HepG2 (cell line): ENCODE measurements around the gene ADGRL2. TPM values are rescaled to one million over a fixed set of nuclear protein-coding genes. Genes with fewer than 3 reads are reported as not detected.

Source experiments
- AGO1 ChIP-seq: fragments of 200-400 bp; formaldehyde crosslinking; IDR thresholded peaks from 2 replicates; pipeline ENCODE4 v1.6.1; 2017; ENCODE audit warnings: mild to moderate bottlenecking, low read depth, low read length, moderate library complexity; ENCODE audit not compliant: poor library complexity, severe bottlenecking
- FOXK2 ChIP-seq: fragments of 450-650 bp; IDR thresholded peaks from 2 replicates; pipeline ENCODE4 v1.6.1; 2016
- GLI4 ChIP-seq: sonication (generic); formaldehyde crosslinking; IDR thresholded peaks from 2 replicates; pipeline ENCODE4 v1.5.1; 2020; ENCODE audit warnings: missing genetic modification reagents, mild to moderate bottlenecking, moderate library complexity, borderline replicate concordance
- HIVEP1 ChIP-seq: sonication (generic); formaldehyde crosslinking; IDR thresholded peaks from 2 replicates; pipeline ENCODE4 v1.4.0; 2020; ENCODE audit warnings: mild to moderate bottlenecking, missing genetic modification reagents
- HNRNPL ChIP-seq: fragments of 200-400 bp; formaldehyde crosslinking; IDR thresholded peaks from 2 replicates; pipeline ENCODE4 v1.6.1; 2017; ENCODE audit warnings: mild to moderate bottlenecking, low read depth, low read length
- SAFB2 ChIP-seq: sonication (generic); formaldehyde crosslinking; IDR thresholded peaks from 2 replicates; pipeline ENCODE4 v1.5.1; 2020; ENCODE audit warnings: missing genetic modification reagents, low read depth, mild to moderate bottlenecking, borderline replicate concordance
- SALL2 ChIP-seq: sonication (generic); formaldehyde crosslinking; IDR thresholded peaks from 2 replicates; pipeline ENCODE4 v1.8.1; 2023; ENCODE audit warnings: mild to moderate bottlenecking, missing genetic modification reagents, inconsistent platforms
- SETDB1 ChIP-seq: sonication (generic); formaldehyde crosslinking; IDR thresholded peaks from 2 replicates; pipeline ENCODE4 v1.5.1; 2020; ENCODE audit warnings: missing genetic modification reagents, mild to moderate bottlenecking, borderline replicate concordance
- SOX13 ChIP-seq, 3 experiments: fragments of 450-650 bp in 1 of 3; sonication (generic) in 1 of 3; formaldehyde crosslinking in 1 of 3; IDR thresholded peaks in 2 of 3; conservative IDR thresholded peaks in 1 of 3; 2 replicates each; pipeline versions ENCODE4 v1.5.0 to v1.6.1; 2016 to 2020; ENCODE audit warnings: antibody characterized with exemption in 1 of 3, mild to moderate bottlenecking in 1 of 3, missing compliant biosample characterization in 1 of 3, missing genetic modification reagents in 1 of 3, moderate library complexity in 1 of 3
- SP4 ChIP-seq: sonication (generic); formaldehyde crosslinking; IDR thresholded peaks from 2 replicates; pipeline ENCODE4 v1.8.1; 2023; ENCODE audit warnings: mild to moderate bottlenecking, missing genetic modification reagents
- ZMYM2 ChIP-seq: sonication (generic); formaldehyde crosslinking; IDR thresholded peaks from 2 replicates; pipeline ENCODE4 v1.8.0; 2022; ENCODE audit warnings: mild to moderate bottlenecking, missing genetic modification reagents
- ZNF24 ChIP-seq: fragments of 450-650 bp; IDR thresholded peaks from 2 replicates; pipeline ENCODE4 v1.6.1; 2017; ENCODE audit warnings: antibody characterized with exemption, mild to moderate bottlenecking
- ZNF274 ChIP-seq: sonication (generic); formaldehyde crosslinking; IDR thresholded peaks from 2 replicates; pipeline ENCODE4 v1.5.1; 2020; ENCODE audit warnings: mild to moderate bottlenecking, missing genetic modification reagents
- ZNF280B ChIP-seq: sonication (generic); formaldehyde crosslinking; IDR thresholded peaks from 2 replicates; pipeline ENCODE4 v1.5.0; 2020; ENCODE audit warnings: missing genetic modification reagents, mild to moderate bottlenecking, borderline replicate concordance
- ZNF33B ChIP-seq: sonication (generic); formaldehyde crosslinking; IDR thresholded peaks from 2 replicates; pipeline ENCODE4 v1.5.1; 2020; ENCODE audit warnings: mild to moderate bottlenecking, missing genetic modification reagents
- ZNF619 ChIP-seq: sonication (generic); formaldehyde crosslinking; IDR thresholded peaks from 2 replicates; pipeline ENCODE4 v1.4.0; 2020; ENCODE audit warnings: mild to moderate bottlenecking, missing genetic modification reagents
- ZNF776 ChIP-seq: sonication (generic); formaldehyde crosslinking; IDR thresholded peaks from 2 replicates; pipeline ENCODE4 v1.4.0; 2020; ENCODE audit warnings: mild to moderate bottlenecking, missing genetic modification reagents
- ZSCAN31 ChIP-seq: sonication (generic); formaldehyde crosslinking; IDR thresholded peaks from 2 replicates; pipeline ENCODE4 v1.5.0; 2020; ENCODE audit warnings: low read depth, mild to moderate bottlenecking, missing genetic modification reagents
- polyA plus RNA-seq, 8 experiments: library from polyadenylated mRNA; depleted of rRNA in 3 of 8; stranded (reverse) in 7 of 8; unstranded in 1 of 8; fragments of >200 nt; fragmentation: Illumina TruSeq in 4 of 8; extraction: Trizol in 4 of 8; gene quantifications; 2 replicates each; pipeline versions ENCODE4 v1.2.1 to v1.2.3, GENCODE V29; 2011 to 2016; ENCODE audit warnings: low read depth in 4 of 8, missing spikeins in 1 of 8, mixed read lengths in 1 of 8; ENCODE audit not compliant: insufficient read depth in 1 of 8
- total RNA-seq, 5 experiments: library from RNA; depleted of rRNA; stranded (reverse); fragments of >200 nt; fragmentation: Illumina TruSeq; extraction: Trizol; gene quantifications; 2 replicates each; pipeline ENCODE4 v1.2.3, GENCODE V29; 2016; ENCODE audit warnings: low read depth in 1 of 5
- TF ChIP-seq, protein P1 (sequence below): IDR thresholded peaks from 2 replicates; pipeline ENCODE4 v1.6.1; 2016; ENCODE audit warnings: low read depth, control low read depth
- TF ChIP-seq, protein P2 (sequence below): sonication (generic); formaldehyde crosslinking; IDR thresholded peaks from 2 replicates; pipeline ENCODE4 v1.4.0; 2020; ENCODE audit warnings: missing genetic modification reagents
- TF ChIP-seq, protein P3 (sequence below): sonication (generic); formaldehyde crosslinking; IDR thresholded peaks from 2 replicates; pipeline ENCODE4 v1.8.1; 2023; ENCODE audit warnings: missing genetic modification reagents, mild to moderate bottlenecking, borderline replicate concordance

The ADGRL2 gene
- total and polyA plus RNA-seq, 2 of the 13 experiments (the other 11 are each of a cell fraction or from before 2014, with no cell fraction given), result 15.3 to 31.6 TPM

- TF ChIP-seq ZNF274 (CRISPR knock-in tag) (no peak), AGO1 (no peak), FOXK2 (no peak), SETDB1 (CRISPR knock-in tag) (no peak), ZNF619 (CRISPR knock-in tag) (no peak), HIVEP1 (no peak), SALL2 (CRISPR knock-in tag) (no peak), HNRNPL (no peak), SOX13 (IDR thresholded peaks at IDR 0.05) (no peak), SOX13 (CRISPR knock-in tag; conservative IDR thresholded peaks at IDR 0.05 in 1 of 2, IDR thresholded peaks at IDR 0.05 in 1 of 2) (0 out of 4 replicates have a peak, but pooled peaks of 1 of the 2 experiments have one; percentile 21), SP4 (CRISPR knock-in tag) (no peak), SAFB2 (CRISPR knock-in tag) (no peak), ZNF280B (CRISPR knock-in tag) (no peak), ZNF33B (CRISPR knock-in tag) (no peak), ZSCAN31 (no peak), ZNF24 (no peak), ZMYM2 (CRISPR knock-in tag) (no peak), GLI4 (CRISPR knock-in tag) (no peak), ZNF776 (CRISPR knock-in tag) (no peak)
- TF ChIP-seq, protein P1, sequence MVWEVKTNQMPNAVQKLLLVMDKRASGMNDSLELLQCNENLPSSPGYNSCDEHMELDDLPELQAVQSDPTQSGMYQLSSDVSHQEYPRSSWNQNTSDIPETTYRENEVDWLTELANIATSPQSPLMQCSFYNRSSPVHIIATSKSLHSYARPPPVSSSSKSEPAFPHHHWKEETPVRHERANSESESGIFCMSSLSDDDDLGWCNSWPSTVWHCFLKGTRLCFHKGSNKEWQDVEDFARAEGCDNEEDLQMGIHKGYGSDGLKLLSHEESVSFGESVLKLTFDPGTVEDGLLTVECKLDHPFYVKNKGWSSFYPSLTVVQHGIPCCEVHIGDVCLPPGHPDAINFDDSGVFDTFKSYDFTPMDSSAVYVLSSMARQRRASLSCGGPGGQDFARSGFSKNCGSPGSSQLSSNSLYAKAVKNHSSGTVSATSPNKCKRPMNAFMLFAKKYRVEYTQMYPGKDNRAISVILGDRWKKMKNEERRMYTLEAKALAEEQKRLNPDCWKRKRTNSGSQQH (CRISPR knock-in tag), result 0 out of 2 replicates have a peak, but pooled peaks have one; percentile 9
- TF ChIP-seq, protein P2, sequence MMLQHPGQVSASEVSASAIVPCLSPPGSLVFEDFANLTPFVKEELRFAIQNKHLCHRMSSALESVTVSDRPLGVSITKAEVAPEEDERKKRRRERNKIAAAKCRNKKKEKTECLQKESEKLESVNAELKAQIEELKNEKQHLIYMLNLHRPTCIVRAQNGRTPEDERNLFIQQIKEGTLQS, result no peak
- TF ChIP-seq, protein P3, sequence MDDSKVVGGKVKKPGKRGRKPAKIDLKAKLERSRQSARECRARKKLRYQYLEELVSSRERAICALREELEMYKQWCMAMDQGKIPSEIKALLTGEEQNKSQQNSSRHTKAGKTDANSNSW (CRISPR knock-in tag), result no peak
These were observed 2.8 kb downstream of the ADGRL2 start (continued) for GRCh38 chr1:81803431-81804110.
